ENCODE measurements around the gene LRRC42.

The LRRC42 gene

DNA sequence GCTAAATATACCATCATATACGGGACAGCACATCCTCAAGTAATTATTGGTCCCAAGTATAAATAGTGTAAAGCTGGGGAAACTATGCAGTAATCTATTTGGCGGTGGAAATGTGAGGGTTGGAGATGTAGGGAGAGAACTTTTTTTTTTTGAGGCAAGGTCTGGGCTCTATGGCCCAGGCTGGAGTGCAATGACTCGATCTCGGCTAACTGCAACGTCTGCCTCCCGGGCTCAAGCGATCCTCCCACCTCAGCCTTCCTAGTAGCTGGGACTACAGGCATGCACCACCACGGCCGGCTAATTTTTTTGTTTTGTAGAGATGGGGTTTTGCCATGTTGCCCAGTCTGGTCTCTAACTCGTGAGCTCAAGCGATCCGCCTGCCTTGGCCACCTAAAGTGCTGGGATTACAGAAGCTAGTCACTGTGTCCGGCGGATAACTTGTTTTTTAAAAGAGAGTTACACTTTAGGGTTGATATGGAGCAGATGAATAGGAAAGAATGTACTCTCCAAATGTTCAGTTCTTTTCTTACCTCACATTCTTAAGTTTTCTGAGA, 2.6 kb upstream of the LRRC42 start:
- Histone ChIP-seq H3K9me3 (ENCODE audit: control insufficient read depth in 1 of 2, low read length in 2 of 2) (no peaks in the 10 kb centered on the region), H3K4me3 (ENCODE audit: low read depth in 1 of 2, low read length in 2 of 2) (no peak overlapping the region), H3K4me1 (ENCODE audit: control insufficient read depth in 1 of 2, insufficient read depth in 2 of 2, low read length in 2 of 2) (peaks cover 5 to 26% of the 10 kb centered on the region in 2 donors), H3K27me3 (ENCODE audit: low read depth, low read length) (no peaks in the 10 kb centered on the region), H3K27ac (ENCODE audit: low read length) (no peak overlapping the region), H3K36me3 (ENCODE audit: control insufficient read depth in 1 of 2, insufficient read depth in 2 of 2, low read length in 2 of 2) (no peaks in the 10 kb centered on the region)

DNA sequence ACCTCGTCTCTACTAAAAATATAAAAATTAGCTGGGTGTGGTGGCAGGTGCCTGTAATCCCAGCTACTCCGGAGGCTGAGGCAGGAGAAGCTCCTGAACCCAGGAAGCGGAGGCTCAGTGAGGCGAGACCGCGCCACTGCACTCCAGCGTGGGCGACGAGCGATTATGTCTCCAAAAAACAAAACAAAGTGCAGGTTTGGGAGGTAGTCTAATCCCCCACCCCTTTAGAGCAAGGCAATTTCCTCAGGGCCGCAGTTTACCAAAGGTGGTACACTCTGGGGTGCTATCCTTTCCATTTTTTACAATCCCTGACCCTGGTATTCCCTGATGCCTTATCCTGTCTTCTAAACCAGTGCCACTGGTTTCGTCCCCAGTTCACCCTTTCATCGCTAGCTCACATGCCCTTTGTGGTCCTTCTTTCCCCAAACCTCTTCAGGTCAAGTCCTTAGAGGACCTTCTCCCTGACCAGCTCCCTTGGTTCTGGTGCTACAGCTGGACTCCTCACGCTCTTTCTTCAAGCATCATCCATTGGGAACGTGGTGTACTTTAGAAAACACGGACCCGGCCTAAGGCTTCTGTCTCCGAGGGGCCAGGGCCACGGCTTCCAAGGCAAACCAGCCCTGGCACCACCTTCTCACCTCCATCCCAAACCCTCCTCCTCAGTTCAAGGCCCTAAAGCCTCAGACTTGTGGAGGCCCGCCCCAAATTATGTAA, 1.5 kb upstream of the LRRC42 start:
- H3K27ac ChIP-seq (ENCODE audit: low read length): peak overlapping the region; percentile 70
- H3K9me3 ChIP-seq (ENCODE audit: control insufficient read depth in 1 of 2, low read length in 2 of 2): no peaks in the 10 kb centered on the region
- H3K4me1 ChIP-seq (ENCODE audit: control insufficient read depth in 1 of 2, insufficient read depth in 2 of 2, low read length in 2 of 2): peaks cover 5 to 30% of the 10 kb centered on the region in 2 donors

DNA sequence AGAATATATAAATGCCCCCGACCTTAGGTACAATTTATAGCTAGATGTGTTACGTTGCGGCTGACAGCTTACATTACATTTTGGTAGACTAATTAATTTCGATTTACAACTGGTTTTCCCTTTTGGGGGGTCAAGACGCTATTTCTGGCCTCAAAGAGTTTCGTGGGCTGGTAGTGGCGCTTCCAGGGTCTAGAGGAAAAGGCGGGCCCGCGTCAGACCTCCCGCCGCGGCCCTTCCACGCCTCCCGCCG, 1.0 kb upstream of the LRRC42 start:
- Histone ChIP-seq H3K27me3 (ENCODE audit: low read depth, low read length) (no peaks in the 10 kb centered on the region), H3K9me3 (ENCODE audit: control insufficient read depth in 1 of 2, low read length in 2 of 2) (no peaks in the 10 kb centered on the region), H3K36me3 (ENCODE audit: control insufficient read depth in 1 of 2, insufficient read depth in 2 of 2, low read length in 2 of 2) (no peaks in the 10 kb centered on the region), H3K27ac (ENCODE audit: low read length) (peak overlapping the region; percentile 70), H3K4me1 (ENCODE audit: control insufficient read depth in 1 of 2, insufficient read depth in 2 of 2, low read length in 2 of 2) (peaks cover 5 to 30% of the 10 kb centered on the region in 2 donors), H3K4me3 (ENCODE audit: low read depth in 1 of 2, low read length in 2 of 2) (peak overlapping the region; percentile 80 to 84)

More for the DNA sequence above, 1.5 kb upstream of the LRRC42 start:
- Histone ChIP-seq H3K4me3 (ENCODE audit: low read depth in 1 of 2, low read length in 2 of 2) (peak overlapping the region; percentile 80 to 84), H3K36me3 (ENCODE audit: control insufficient read depth in 1 of 2, insufficient read depth in 2 of 2, low read length in 2 of 2) (no peaks in the 10 kb centered on the region), H3K27me3 (ENCODE audit: low read depth, low read length) (no peaks in the 10 kb centered on the region)

DNA sequence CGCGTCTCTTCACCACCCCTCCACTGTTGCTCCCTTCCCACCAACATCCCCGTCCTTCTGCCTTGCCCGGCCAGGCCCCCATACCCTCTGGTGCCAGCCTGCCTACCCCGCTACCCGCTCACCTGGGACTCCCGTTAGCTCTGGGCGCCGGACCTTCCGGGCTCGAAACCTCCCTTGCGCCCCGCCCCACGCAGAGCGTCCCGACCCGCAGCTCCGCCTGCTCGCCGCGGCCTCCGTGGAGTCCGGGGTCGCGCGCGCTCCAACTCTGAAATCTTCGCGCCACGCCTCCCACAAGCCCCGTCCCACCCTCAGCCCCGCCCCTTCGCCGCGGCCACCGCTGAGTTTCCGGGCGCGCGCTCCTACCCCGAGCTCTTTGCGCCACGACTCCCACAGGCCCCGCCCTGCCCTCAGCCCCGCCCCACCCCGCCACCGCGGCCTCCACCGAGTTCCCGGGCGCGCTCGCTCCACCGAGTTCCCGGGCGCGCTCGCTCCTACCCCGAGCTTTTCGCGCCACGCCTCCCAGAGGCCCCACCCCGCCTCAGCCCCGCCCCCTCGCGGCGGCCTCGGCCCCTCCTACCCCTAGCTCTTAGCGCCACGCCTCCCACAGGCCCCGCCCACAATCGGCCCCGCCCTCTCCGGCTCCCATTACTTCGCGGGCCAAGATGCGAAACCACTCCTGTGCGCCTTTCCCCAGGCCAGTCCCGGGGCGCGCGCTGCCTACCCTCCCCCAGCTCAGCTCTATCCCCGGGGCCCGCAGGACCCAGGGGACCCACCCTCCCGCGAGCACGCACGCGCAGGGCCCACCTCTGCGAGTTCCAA, 508 bp upstream of the LRRC42 start, which contains the start of gene IFT25:
TSS of gene IFT25 (minus strand) at position 267 of the 819 bp plus-strand sequence. CDS start 5,617 bp downstream, outside the sequence.
- no peaks in the 10 kb centered on the region for H3K9me3 ChIP-seq (ENCODE audit: control insufficient read depth in 1 of 2, low read length in 2 of 2)
- peak within 1 kb of the TSS; percentile 80 to 84 for H3K4me3 ChIP-seq (ENCODE audit: low read depth in 1 of 2, low read length in 2 of 2)
- H3K27ac ChIP-seq (ENCODE audit: low read length): peak within 1 kb of the TSS; percentile 70
- no peaks in the 10 kb centered on the region for H3K27me3 ChIP-seq (ENCODE audit: low read depth, low read length)
- H3K36me3 ChIP-seq (ENCODE audit: control insufficient read depth in 1 of 2, insufficient read depth in 2 of 2, low read length in 2 of 2): no peaks in the 10 kb centered on the region
- peaks cover 5 to 30% of the 10 kb centered on the region in 2 donors for H3K4me1 ChIP-seq (ENCODE audit: control insufficient read depth in 1 of 2, insufficient read depth in 2 of 2, low read length in 2 of 2)

DNA sequence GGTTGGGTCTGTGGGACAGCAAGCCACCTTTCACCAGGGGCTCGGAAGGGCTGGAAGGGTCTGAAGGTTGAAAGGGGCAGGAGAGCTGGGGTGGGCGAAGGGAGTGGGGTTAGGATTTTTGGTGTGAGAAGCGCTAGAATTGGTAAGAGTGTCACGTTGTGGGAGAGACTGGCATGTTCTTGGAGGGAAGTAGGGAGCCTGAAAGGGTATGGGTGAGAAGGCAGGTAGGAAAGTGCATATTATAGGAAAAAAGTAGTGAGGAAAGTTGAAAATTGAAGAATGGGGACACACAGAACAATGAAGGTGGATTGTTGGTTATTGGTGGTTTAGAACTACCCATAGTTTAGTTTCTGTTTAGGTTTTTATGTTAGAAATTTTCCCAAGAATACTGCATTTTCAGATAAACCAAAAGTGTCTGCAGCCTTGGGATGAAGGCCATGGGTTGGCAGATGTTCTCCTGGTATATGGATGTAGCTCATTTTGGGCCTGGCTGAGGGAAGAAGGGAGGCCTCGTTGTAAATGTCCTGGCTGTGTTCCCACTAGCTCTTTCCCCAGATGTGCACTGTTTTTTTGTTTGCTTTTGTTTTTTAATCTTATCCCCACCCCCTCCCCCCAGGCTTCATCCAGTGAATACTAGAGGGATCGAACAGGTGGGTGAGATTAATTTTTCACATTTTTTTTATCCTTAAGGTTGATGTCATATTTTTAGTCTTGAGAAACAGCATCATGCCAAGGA, 1.2 kb downstream of the LRRC42 start:
- Histone ChIP-seq H3K4me3 (ENCODE audit: low read depth in 1 of 2, low read length in 2 of 2) (peak overlapping the region; percentile 68 to 84), H3K36me3 (ENCODE audit: control insufficient read depth in 1 of 2, insufficient read depth in 2 of 2, low read length in 2 of 2) (peaks cover 6 to 7% of the 10 kb centered on the region in 2 donors), H3K9me3 (ENCODE audit: control insufficient read depth in 1 of 2, low read length in 2 of 2) (no peaks in the 10 kb centered on the region), H3K4me1 (ENCODE audit: control insufficient read depth in 1 of 2, insufficient read depth in 2 of 2, low read length in 2 of 2) (peaks cover 5 to 30% of the 10 kb centered on the region in 2 donors), H3K27ac (ENCODE audit: low read length) (peak overlapping the region; percentile 65), H3K27me3 (ENCODE audit: low read depth, low read length) (no peaks in the 10 kb centered on the region)

DNA sequence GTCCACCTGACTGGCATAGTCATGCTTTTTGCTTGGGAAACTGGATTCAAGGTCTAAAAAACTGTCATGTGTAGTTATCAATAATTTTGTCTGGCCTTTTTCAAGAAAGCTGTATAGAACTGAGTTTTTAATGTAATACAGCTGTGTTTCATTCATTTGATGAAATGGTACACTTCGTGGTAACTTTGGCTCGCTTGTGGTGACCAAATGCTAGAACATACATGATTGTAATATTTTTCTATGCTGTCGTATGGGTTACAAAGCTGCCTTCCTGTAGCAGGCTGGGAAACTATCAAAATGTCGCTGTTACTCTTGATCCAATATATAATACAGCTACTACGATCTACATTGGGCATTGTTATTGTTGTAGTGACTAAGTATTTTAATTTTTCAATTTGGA, 2.1 kb downstream of the LRRC42 start:
- peaks cover 5 to 30% of the 10 kb centered on the region in 2 donors for H3K4me1 ChIP-seq (ENCODE audit: control insufficient read depth in 1 of 2, insufficient read depth in 2 of 2, low read length in 2 of 2)
- no peaks in the 10 kb centered on the region for H3K9me3 ChIP-seq (ENCODE audit: control insufficient read depth in 1 of 2, low read length in 2 of 2)
- H3K27ac ChIP-seq (ENCODE audit: low read length): no peak overlapping the region
- no peak overlapping the region for H3K4me3 ChIP-seq (ENCODE audit: low read depth in 1 of 2, low read length in 2 of 2)
- H3K36me3 ChIP-seq (ENCODE audit: control insufficient read depth in 1 of 2, insufficient read depth in 2 of 2, low read length in 2 of 2): peaks cover 6 to 15% of the 10 kb centered on the region in 2 donors
- no peaks in the 10 kb centered on the region for H3K27me3 ChIP-seq (ENCODE audit: low read depth, low read length)

DNA sequence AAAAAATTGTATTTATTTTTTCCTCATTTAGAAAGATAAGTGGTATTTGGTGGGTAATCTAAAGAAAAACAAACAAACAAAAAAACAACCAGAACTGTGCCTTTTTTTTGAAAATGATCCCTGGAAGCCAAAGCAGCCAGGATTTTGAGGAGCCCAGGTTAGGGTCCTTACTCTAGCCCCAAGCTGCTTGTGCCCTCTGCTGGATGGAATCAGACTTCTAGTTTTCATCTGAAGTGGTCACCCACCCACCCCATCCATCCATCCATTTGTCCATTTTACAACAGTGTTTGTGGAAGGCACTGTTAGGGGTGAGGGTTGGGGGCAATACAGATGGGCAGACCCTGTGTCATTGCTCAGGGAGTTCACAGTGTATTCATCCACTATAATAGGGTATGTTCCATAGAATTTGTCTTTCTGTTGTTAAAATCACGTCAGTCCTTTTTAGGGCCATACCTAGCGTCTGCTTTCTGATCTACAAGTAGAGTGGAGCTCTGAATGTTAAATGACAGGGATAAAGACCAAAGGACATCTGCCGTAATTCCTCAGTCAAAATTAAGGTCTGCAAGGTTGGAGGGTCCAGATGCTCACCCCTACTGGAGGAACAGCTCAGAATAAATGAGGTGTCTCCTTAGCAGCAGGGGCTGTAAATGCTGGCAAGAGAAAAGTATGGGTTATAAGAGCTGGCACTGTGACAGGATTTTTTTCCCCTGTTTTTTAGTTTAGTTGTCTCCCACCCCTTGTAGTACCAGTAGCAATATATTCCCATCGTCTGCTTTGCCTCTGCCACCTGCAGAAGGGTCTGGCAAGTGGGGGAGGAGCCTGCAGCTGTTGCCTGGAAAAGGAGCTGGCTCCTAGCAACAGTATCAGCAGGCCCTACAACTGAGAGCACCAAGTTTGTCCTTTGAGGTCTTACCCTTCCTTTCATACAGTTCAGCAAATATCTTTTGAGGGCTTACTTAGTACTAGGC, 3.2 kb downstream of the LRRC42 start:
- H3K27ac ChIP-seq (ENCODE audit: low read length): no peak overlapping the region

DNA sequence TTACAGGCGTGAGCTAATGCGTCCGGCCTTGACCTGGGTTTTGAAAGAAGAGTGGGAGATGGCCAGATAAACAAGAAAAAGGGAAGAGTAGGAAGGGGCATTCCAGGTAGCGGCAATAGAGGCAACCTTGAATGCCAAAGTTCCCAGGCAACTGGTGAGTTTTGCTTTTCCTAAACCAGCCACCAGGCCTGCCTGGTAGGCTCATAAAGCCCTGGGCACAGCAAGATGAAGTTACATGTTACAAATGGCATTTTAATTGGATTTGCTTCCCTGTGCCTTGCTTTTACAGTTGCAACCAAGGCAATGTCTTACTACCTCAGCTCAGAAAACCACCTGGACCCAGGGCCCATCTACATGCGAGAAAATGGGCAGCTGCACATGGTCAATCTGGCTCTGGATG, 5.5 kb downstream of the LRRC42 start:
- Histone ChIP-seq H3K27ac (ENCODE audit: low read length) (no peak overlapping the region), H3K4me3 (ENCODE audit: low read depth in 1 of 2, low read length in 2 of 2) (no peak overlapping the region), H3K9me3 (ENCODE audit: control insufficient read depth in 1 of 2, low read length in 2 of 2) (no peaks in the 10 kb centered on the region), H3K4me1 (ENCODE audit: control insufficient read depth in 1 of 2, insufficient read depth in 2 of 2, low read length in 2 of 2) (peaks cover 0 to 29% of the 10 kb centered on the region in 2 donors), H3K36me3 (ENCODE audit: control insufficient read depth in 1 of 2, insufficient read depth in 2 of 2, low read length in 2 of 2) (peaks cover 6 to 20% of the 10 kb centered on the region in 2 donors), H3K27me3 (ENCODE audit: low read depth, low read length) (no peaks in the 10 kb centered on the region)

More for the DNA sequence above, 3.2 kb downstream of the LRRC42 start:
- Histone ChIP-seq H3K4me3 (ENCODE audit: low read depth in 1 of 2, low read length in 2 of 2) (no peak overlapping the region), H3K4me1 (ENCODE audit: control insufficient read depth in 1 of 2, insufficient read depth in 2 of 2, low read length in 2 of 2) (peaks cover 5 to 34% of the 10 kb centered on the region in 2 donors), H3K27me3 (ENCODE audit: low read depth, low read length) (no peaks in the 10 kb centered on the region), H3K9me3 (ENCODE audit: control insufficient read depth in 1 of 2, low read length in 2 of 2) (no peaks in the 10 kb centered on the region), H3K36me3 (ENCODE audit: control insufficient read depth in 1 of 2, insufficient read depth in 2 of 2, low read length in 2 of 2) (peaks cover 6 to 15% of the 10 kb centered on the region in 2 donors)

DNA sequence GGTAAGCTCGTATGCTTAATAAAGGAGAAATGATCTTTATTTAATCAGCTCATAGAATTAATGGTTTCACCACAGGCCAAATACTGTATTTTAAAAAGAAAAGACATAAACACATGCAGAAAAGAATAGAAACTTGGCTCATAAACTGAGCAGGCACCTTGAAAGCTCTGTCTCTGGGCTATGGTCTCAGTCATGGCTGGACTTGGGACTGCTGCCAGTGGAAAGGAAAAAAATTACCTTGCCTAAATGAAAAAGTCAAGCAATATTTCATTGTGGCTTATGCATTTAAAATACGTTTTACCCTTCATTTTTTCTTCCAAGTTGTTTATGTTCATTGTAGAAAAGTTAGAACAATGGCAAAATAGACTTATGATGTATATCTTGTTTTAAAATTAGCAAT, 8.0 kb downstream of the LRRC42 start:
- H3K27ac ChIP-seq (ENCODE audit: low read length): no peak overlapping the region
- no peaks in the 10 kb centered on the region for H3K27me3 ChIP-seq (ENCODE audit: low read depth, low read length)
- H3K4me1 ChIP-seq (ENCODE audit: control insufficient read depth in 1 of 2, insufficient read depth in 2 of 2, low read length in 2 of 2): peaks cover 0 to 21% of the 10 kb centered on the region in 2 donors
- H3K36me3 ChIP-seq (ENCODE audit: control insufficient read depth in 1 of 2, insufficient read depth in 2 of 2, low read length in 2 of 2): peaks cover 11 to 20% of the 10 kb centered on the region in 2 donors
- H3K9me3 ChIP-seq (ENCODE audit: control insufficient read depth in 1 of 2, low read length in 2 of 2): no peaks in the 10 kb centered on the region
- no peak overlapping the region for H3K4me3 ChIP-seq (ENCODE audit: low read depth in 1 of 2, low read length in 2 of 2)

All from muscle layer of duodenum (tissue), 2 donors.